GM18520 (cell line): Measurements from ENCODE around the gene DNAAF8.

ENCODE experiments used
- ATAC-seq: cut with Tn5 transposase; IDR thresholded peaks from one replicate; pipeline ENCODE4 v1.9.1; 2021; ENCODE audit not compliant: unreplicated experiment

The DNAAF8 gene

DNA sequence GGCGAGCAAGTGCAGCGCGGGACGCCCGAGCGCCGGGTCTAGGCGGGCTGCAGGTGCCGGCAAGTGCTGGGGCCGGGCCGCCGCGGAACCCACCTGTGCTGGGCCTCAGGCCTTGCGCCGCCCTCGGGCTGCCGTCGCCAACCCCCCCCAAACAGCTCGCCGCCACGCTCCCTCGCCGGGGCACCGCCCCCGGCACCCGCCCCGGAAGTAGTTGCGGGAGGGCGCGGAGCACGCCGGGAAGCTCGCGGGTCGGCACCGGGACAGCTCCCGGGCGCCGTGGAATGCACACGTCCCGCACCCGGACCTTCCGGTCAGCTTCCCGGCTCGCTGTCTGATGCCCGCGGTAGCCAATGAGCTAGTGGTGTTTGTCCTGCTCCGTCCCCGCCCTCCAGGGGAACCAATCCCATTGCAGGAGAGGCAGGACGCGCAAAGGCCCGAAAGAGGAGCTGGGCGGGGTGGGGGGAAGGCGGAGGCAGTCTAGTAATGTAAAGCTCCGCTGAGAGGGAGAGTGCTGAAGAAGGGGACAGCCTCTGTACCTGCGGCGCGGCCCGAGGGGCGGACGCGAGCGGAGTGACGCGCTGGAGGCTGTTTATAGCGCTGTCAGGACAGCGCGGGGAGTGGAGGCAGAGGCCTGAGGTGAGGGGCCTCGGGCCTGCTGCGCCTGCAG is at the start of gene DNAAF8, which contains the start of gene ANKS3:
DNAAF8 (plus strand) TSS at position 475 of the 667 bp plus-strand sequence. CDS start 1,978 bp downstream, outside the sequence.
ANKS3 (minus strand) TSS at position 209 of the 667 bp plus-strand sequence. CDS start 4,122 bp downstream, outside the sequence.
- ATAC-seq = peak; percentile 85

DNA sequence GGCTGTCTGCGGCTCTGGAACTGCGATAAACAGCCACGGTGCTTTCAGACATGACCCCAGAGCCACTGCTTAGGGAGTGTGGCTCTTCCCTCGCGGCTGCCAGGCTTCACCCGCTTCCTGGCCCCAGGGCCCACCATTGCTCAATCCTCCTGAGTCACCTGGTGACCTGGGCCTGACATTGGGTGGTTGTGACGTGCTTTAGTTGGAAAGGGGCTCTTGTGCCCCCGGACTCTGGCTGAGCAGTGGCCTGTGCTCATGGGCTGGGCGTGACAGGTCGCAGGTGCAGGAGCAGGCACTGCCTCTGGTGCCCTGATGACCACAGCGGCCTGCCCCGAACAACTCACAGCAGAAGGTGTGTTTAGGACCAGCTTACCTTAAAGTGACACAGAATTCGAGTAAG is 49.6 kb upstream of the DNAAF8 start:
- ATAC-seq = no peak

DNA sequence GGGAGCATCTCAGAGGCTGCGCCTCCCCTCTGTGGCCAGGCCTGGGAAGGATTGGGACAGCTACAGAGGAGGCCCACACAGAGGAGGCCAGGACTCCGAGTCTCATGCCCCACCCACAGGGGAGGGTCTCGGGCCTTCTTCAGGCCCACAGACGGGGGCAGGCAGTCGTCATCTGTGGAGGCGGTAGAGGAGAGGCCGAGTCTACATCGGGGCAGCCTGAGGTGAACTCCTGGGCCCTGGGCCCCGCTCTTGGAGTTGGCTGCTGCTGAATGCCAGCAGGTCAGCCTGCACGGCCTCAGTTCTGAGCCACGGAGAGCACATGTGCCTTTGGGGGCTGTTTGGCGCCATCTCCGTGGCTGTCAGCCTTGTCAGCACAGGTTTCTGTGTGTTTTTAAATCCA is 49.0 kb upstream of the DNAAF8 start:
- no peak for ATAC-seq

DNA sequence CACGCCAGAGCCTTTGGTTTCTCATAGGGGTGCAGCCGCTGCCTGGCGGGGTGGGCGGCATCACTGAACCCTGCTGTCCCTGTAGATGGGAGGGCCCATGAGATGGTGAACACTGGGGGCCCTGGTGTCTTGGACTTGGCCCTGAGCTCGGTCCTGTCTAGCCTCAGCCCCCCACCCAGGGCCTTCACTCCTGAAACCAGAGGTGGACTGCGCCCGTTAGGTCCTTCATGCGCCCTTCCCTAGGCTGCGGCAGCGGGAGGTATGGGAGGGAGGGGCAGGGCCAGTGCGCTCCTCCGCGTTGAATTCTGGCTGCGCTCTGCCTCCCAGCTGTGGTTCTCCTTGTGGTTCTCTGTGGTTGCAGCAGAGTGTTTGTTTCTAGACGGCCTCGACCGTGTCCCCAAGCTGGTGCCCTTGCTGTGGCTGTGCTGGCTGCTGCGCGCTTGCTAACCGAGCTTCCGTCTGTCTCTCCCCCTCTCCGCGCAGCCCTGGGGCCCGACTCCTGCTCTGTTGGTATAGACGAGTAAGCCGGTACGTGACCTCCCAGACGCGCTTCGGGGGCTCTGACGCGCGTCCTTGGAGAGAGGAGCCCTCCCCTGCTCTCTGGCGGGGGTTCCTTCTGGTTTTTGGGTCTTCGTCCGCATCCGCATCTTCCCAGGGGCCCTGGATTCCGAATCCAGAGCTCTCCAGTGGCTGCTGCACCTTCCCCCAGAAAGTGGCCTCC is 48.4 kb upstream of the DNAAF8 start:
- ATAC-seq = no peak

DNA sequence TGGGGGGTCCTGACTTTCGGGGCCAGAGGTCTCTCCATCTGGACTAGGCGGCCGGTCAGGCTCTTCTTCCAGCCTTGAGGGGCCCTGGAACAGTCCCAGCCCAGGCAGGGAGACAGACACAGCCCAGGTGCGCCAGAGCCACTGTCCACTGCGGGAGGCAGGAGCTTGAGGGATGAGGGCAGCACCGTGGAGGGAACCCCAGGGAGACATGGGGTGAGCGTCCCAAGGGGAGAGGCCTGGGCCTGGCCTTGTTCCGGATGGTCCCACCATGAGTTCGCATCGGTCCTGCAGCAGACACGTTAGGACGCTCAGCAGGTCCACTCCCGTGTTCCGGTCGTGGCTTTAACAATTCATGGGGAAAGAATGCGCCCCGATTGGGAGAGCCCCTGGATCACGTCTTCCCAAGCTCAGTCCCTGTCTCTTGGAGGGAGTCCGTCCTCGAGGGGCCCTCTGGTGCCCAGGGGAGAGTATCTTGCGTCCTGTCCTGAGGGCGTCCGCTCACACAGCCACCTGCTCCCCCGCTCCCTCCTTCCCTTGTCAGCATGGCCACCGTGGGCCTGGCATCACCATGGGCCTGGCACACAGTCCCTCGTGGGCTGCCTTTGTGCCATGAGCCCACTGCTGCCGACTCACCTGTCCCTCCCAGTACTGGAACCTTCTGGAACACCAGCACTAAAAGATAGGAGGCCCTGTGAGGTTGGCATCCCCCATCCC is 47.7 kb upstream of the DNAAF8 start:
- ATAC-seq = no peak

DNA sequence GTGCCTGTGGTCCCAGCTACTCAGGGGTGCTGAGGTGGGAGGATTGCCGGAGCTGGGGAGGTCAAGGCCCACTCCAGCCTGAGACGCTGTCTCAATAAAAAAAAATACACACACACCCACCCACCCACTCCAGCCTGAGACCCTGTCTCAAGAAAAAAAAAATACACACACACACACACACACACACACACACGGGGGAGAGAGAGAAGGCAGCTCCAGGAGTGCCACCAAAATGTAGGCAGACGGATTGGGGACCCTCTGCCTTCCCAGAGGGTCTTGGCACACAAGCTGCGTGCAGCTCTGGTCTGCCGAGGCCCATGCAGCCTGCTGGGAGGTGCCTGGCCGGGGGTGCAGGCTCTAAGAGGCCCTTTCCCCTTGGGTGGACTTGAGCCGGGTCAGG is 46.9 kb upstream of the DNAAF8 start:
- ATAC-seq = no peak

DNA sequence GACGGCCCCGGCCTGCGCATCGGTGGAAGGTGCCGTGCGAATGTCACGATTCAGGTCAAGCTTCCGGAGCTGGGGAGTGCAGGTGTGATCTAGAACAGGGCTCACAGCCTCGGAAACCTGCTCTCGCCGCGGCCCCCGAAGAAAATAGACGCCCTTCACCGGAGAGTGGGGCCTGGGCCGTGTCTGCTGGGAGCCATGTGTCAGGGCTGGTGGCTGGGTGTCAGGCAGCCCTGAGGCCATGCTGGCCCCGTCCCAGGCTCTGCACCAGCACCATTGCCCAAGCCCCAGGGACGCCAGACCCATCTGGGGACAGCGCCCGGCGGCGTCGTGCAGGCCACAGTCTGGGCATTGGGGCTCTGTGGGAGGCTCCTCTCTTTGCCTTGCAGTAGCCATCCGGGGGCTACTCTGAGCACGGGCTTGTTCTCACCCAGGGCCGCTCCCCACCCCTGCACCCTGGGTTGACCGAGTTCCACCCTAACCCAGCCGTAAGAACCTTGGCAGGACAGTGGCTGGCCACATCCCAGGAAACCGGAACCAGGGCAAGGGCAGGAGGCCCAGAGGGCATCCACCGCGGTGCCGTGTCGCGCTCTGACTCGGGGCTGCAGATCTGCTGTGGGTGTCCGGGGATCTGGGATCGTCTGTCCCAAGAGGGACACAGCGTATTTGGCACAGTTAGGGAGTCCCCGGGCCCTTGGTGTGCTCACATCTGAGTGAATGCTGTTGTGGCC is 46.2 kb upstream of the DNAAF8 start:
- ATAC-seq = no peak

DNA sequence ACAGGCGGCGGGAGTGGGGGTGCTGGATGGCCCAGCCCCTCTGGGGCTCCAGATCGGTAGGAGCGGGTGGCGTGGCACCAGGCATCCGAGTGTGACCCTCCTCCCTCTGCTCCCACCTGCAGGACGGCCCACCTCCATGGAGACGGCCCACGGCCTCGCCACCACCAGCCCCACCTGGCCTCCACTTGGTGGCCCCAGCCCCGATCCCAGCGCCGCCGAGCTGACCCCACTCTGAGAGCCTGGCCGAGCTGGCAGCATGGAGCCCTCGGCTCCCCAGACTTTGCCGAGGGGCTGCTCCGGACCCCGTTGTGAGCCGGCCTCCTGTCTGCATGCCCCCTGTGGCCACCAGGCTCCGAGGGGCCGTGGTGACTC is 45.7 kb upstream of the DNAAF8 start:
- ATAC-seq = no peak

DNA sequence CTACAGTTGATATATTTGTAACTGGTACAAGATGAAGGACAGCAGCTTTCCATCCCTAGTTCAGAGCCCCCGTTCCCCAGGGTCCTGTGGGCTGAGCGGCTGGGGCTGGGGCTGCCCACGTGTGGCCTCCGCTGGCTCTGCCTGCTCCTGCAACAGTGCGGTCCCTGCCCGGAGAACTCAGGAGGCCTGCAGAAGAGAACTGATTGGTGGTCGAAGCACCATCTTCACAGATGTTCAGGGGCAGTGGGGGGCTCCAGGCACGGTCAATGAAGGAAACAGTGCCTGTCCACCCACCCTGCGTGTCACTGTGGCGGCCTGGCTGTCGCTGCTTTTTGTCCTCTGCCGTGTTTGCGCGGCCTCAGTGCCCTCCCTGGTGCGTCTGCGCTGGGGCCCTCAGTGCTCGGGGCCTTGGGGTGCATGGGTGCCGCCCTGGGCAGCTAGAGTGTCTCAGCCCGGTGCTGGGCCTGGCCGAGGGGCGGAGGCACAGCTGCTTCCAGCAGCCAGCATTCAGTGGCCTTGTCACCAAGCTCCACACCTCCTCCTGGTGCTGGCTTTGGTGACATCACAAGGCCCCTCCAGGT is 45.2 kb upstream of the DNAAF8 start:
- no peak for ATAC-seq

DNA sequence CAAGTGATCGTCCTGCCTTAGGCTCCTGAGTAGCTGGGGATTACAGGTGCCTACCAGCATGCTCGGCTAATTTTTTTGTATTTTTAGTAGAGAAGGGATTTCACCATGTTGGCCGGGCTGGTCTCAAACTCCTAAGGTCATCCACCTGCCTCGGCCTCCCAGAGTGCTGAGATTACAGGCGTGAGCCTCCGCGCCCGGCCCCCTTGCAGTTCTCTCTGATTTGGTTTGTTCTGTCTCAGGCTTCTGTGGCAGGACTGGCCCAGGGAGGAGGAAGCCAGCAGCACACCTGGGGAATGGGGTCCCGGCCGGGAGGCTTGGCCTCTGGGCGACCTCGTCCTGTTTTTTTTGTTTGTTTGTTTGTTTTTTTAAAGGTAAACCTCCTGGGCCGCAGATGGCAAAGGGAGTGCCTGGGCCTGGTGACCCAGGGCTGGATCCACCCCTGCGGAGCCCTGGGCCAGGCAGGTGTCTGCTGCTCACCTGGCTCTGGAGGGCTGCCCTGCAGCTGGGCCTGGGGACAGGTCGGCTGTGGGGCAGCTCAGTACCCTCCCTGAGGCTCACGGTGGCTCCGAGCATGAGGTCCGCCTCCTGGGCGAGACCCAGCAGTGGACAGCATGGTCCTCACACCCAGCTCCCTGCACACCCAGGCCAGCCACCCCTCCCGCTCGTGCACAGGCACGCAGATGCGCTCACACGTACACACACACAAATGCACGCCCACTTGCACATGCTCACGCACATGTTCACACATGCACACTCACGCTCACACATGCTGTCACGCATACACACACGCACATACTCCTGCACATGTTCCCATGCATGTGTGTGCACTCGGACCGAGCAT is 44.3 kb upstream of the DNAAF8 start:
- ATAC-seq = no peak

DNA sequence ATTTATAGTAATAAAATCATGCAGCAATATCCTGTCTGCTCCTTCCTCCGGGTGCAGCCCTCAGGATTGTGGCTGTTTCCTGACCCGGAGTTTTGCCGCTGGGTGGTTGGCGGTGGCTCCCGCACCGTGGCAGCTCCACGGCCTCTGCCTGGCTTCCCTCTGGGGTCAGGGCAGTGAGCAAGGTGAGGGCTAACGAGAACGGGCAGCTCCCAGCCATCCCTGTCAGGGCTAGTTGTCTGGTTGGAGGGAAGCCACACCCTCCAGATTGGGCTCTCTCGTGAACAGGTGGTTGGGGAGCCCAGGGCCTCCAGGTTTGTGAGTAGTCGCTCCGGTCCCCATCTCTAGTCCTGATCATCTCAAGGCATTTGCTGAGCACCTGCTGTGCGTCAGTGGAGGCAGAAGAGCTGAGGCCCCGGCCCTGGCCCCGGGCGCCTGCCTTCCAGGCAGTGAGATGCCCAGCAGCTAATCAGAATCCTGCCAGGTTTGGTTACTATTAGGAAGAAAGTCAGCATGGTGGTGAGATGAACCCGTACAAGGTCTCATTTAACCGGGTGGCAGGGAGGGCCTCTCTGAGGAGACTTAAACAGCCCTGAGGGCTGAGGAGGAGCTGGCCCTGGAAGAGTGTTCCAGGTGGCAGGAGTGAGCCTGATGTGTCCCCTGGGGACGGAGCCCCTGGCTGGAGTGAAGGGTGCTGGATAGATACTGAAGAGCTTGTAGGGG is 43.2 kb upstream of the DNAAF8 start:
- no peak for ATAC-seq

DNA sequence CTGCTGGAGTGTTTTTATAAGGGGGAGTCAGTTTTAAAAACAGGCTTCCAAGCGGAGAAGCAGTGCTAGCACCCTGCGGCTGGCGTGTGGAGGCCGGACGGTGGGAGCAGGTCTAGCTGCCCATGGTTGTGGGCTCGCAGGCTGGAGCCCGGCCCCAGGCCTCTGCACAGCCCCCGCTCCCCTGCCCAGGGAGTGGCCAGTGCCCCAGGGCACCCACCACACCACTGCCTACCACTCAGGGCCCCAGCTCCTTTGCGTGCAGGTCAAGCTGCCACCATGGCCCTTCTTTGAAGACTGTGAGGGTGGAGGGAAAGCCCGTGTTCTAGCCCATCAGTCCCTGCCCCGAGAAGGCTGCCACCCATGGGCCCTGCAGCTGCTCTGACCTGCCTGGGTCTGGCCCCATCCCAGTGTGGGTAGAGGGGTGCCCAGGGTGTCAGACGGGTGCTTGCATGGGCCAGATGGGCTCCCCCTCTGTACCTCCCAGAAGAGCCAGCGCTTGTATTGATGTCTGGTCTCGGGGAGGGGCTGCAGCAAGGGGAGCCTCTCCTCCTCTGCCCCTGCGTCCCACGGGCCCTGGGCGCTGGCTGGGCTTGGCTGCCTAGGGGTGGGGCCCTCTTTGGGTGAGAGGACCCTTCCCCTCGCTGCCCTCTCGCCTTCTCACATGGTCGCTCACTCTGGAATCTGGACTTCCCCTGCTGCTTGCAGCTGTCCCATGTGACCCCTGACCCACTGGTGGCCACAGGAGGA is 42.5 kb upstream of the DNAAF8 start:
- ATAC-seq = no peak

DNA sequence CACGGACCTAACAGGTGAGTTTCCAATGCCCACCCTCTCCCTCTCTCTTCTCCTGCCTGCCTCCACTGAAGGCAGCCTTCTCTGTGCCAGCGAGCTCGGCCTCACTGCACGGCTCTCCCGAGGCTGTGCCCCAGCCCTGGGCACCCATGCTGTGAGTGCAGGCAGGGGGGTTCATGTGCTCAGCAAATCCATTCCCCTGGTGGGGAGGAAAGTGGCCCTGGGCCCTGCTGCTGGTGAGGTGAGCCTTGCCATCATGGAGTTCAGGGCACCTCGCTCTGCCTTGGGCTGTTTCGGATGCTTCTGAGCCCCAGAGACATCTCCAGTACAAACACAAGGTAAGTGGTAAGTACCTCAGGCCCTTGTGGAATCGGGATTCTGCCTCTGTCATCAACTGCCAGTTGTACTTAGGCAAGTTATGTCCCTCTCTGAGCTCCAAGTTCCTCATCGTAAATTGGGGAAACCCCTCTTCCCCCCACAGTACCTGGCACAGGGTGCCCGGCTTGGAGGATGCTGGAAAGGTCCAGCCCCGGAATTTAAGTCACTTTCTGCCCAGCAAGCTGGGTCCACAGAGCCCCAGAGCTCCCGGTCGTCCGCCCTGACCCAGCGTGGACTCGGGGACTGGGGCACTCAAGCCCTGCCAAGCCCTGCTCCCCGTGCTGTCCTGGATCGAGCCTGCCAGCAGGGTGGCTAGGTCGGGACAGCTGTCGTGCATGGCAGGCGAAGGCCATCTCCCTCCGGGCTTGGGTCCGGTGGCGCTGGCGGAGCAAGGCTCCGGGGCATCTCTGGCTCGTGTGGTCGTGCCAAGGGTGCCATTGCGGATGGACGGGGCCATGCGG is 41.7 kb upstream of the DNAAF8 start:
- ATAC-seq = peak; percentile 8

DNA sequence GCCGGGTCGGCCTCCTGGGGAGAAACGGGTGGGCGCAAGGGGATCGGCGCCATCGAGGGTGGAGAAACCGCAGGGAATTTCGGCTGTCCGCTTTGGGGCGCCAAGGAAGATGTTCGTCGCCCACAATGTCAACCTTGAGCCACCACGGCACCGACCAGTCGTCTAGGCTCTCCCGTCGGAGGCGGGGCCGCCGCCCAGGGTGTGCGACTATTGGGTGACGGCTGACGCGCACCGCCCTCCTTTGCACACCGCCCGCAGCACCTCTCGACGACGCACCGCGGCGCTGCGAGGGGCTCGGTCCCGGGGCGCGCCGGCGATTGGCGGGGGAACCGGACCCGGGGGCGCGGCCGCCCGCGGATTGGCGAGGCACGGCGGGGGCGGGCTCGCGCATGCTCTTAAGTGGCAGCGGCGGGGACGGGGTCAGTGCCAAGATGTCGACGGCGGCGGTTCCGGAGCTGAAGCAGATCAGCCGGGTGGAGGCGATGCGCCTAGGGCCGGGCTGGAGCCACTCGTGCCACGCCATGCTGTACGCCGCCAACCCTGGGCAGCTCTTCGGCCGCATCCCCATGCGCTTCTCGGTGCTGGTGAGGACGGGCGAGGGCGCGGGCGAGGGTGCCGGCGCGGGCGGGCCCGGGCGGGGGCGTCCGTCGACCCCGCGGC is 40.9 kb upstream of the DNAAF8 start, which contains the start of gene NUDT16L1:
NUDT16L1 (plus strand) TSS at position 267 of the 660 bp plus-strand sequence; CDS start at position 432, 165 bp downstream.
- ATAC-seq = peak; percentile 95

DNA sequence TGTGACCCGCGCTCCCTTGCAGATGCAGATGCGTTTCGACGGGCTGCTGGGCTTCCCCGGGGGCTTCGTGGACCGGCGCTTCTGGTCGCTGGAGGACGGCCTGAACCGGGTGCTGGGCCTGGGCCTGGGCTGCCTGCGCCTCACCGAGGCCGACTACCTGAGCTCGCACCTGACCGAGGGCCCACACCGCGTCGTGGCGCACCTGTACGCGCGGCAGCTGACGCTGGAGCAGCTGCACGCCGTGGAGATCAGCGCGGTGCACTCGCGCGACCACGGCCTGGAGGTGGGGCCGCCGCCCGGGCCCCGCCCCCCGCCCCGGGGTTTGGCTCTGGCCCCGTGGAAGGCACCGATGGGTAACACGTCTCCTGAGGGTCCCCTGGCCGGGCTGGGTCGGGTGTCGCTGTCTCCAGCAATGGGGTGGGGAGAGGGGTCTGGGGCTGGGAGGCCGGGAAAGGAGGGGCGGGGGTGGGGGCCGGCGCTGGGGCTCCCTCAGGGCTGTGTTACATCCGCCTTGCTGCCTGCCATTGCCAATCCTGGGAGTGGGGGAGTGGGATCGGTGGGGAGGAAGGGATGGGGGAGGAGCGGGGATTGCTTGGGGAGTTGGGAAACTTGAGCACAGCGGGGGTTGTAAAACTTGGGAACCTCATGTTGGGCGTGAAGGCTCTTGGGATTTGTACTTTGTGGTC is 40.2 kb upstream of the DNAAF8 start:
- no peak for ATAC-seq

DNA sequence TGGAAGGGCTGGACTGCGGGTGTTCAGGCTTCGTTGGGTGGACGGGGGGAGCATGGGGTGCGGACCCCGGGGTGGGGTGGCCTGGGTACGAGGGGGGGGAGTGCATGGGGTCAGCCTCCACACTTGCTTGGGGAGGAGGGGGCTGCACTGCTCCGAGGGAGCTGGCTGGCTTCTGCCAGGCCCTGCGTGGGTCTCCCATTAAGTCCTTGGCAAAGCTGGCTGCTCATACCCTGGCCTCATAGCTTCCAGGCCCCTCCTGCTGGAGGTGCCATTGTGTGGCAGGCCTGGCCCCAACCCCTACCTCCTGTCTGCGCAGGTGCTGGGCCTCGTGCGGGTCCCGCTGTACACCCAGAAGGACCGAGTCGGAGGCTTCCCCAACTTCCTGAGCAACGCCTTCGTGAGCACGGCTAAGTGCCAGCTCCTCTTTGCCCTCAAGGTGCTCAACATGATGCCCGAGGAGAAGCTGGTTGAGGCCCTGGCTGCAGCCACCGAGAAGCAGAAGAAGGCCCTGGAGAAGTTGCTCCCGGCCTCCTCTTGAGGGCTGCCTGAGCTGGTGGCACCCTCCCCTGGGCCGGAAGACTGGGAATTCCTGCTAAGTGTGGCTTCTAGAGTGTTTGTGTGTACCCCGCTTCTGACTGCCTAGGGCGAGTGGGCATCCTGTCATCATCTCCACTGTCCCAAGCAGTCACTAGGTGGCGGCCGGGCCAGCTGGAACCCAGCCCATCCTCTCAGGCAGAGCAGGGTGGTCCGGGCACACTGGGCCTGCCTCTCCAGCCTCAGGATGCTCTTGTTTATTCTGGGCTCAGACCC is 39.5 kb upstream of the DNAAF8 start:
- ATAC-seq = no peak
